Uterus (tissue), 2 donors: ENCODE data around the gene GMDS.

ENCODE experiments used
- POLR2A ChIP-seq, 2 donors: fragments of 450-650 bp; IDR thresholded peaks; one replicate each; pipeline ENCODE4 v1.6.1; 2016; ENCODE audit warnings: antibody characterized with exemption in 2 of 2, mild to moderate bottlenecking in 1 of 2, moderate library complexity in 1 of 2
- TF ChIP-seq, protein P1 (sequence below), 4 experiments: fragments of 200-600 bp in 2 of 4; fragments of 450-650 bp in 2 of 4; sonication (generic) in 2 of 4; IDR thresholded peaks; one replicate each; pipeline ENCODE4 v1.5.1; 2016 to 2019; ENCODE audit warnings: antibody characterized with exemption in 4 of 4, mild to moderate bottlenecking in 2 of 4, moderate library complexity in 1 of 4

GRCh38 chr6:2144210-2144609 is 101.2 kb downstream of the GMDS start:
- TF ChIP-seq, protein P1, sequence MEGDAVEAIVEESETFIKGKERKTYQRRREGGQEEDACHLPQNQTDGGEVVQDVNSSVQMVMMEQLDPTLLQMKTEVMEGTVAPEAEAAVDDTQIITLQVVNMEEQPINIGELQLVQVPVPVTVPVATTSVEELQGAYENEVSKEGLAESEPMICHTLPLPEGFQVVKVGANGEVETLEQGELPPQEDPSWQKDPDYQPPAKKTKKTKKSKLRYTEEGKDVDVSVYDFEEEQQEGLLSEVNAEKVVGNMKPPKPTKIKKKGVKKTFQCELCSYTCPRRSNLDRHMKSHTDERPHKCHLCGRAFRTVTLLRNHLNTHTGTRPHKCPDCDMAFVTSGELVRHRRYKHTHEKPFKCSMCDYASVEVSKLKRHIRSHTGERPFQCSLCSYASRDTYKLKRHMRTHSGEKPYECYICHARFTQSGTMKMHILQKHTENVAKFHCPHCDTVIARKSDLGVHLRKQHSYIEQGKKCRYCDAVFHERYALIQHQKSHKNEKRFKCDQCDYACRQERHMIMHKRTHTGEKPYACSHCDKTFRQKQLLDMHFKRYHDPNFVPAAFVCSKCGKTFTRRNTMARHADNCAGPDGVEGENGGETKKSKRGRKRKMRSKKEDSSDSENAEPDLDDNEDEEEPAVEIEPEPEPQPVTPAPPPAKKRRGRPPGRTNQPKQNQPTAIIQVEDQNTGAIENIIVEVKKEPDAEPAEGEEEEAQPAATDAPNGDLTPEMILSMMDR (IDR thresholded peaks at IDR 0.05): no peak
- TF ChIP-seq POLR2A (IDR thresholded peaks at IDR 0.05): no peak
